Neural cell (in vitro differentiated cells): ENCODE results near the gene ELK3. TPM values are rescaled to one million over a fixed set of nuclear protein-coding genes. Genes with fewer than 3 reads are reported as not detected.

Source experiments
- H2AFZ ChIP-seq: fragments of 200-600, 300-800 bp; sonication (generic), shearing (Covaris generic); 2 replicates; pipeline ENCODE4 v1.6.0; 2014; ENCODE audit warnings: low read depth, mild to moderate bottlenecking, antibody characterized with exemption, low read length, moderate library complexity
- H3F3A ChIP-seq: fragments of 200-600 bp; shearing (Covaris generic); 2 replicates; pipeline ENCODE4 v1.6.1; 2016; ENCODE audit warnings: mild to moderate bottlenecking, moderate library complexity, mixed read lengths, antibody characterized with exemption, low read length; ENCODE audit not compliant: insufficient read depth, poor library complexity, severe bottlenecking
- H3K27ac ChIP-seq: fragments of 200-600, 300-800 bp; sonication (generic), shearing (Covaris generic); 2 replicates; pipeline ENCODE4 v1.5.1; 2014; ENCODE audit warnings: mild to moderate bottlenecking, low read length, moderate library complexity
- H3K27me3 ChIP-seq: fragments of 300-800, 200-600 bp; sonication (generic), shearing (Covaris generic); 2 replicates; pipeline ENCODE4 v1.6.0; 2014; ENCODE audit warnings: mild to moderate bottlenecking, low read depth, low read length, moderate library complexity; ENCODE audit not compliant: insufficient read depth
- H3K36me3 ChIP-seq: fragments of 300-800, 200-600 bp; sonication (generic), shearing (Covaris generic); 2 replicates; pipeline ENCODE4 v1.5.1; 2014; ENCODE audit warnings: mild to moderate bottlenecking, antibody characterized with exemption, low read length, moderate library complexity; ENCODE audit not compliant: insufficient read depth
- H3K4me2 ChIP-seq: fragments of 300-800, 200-600 bp; sonication (generic), shearing (Covaris generic); 2 replicates; pipeline ENCODE4 v1.6.0; 2014; ENCODE audit warnings: mild to moderate bottlenecking, low read length
- H3K4me3 ChIP-seq: fragments of 300-800, 200-600 bp; sonication (generic), shearing (Covaris generic); 2 replicates; pipeline ENCODE4 v1.5.1; 2014; ENCODE audit warnings: mild to moderate bottlenecking, low read length, moderate library complexity
- H3K79me2 ChIP-seq: fragments of 200-600 bp; shearing (Covaris generic); replicated peaks from 2 replicates; pipeline ENCODE4 v1.6.0; 2014; ENCODE audit warnings: mild to moderate bottlenecking, low read length, moderate library complexity; ENCODE audit not compliant: insufficient read depth
- H3K9ac ChIP-seq: fragments of 300-800, 200-600 bp; sonication (generic), shearing (Covaris generic); 2 replicates; pipeline ENCODE4 v1.6.1; 2016; ENCODE audit warnings: mild to moderate bottlenecking, low read length, mixed read lengths
- H3K9me2 ChIP-seq: fragments of 200-600 bp; shearing (Covaris generic); 2 replicates; pipeline ENCODE4 v1.6.1; 2016; ENCODE audit warnings: mild to moderate bottlenecking, low read length, mixed read lengths; ENCODE audit not compliant: insufficient read depth
- H3K9me3 ChIP-seq: fragments of 200-600, 300-800 bp; sonication (generic), shearing (Covaris generic); 2 replicates; pipeline ENCODE4 v1.6.1; 2016; ENCODE audit warnings: mild to moderate bottlenecking, mixed run types, low read length, moderate library complexity, mixed read lengths
- H4K20me1 ChIP-seq: fragments of 200-600 bp; shearing (Covaris generic); 2 replicates; pipeline ENCODE4 v1.6.1; 2016; ENCODE audit warnings: mild to moderate bottlenecking, mixed run types; ENCODE audit not compliant: insufficient read depth
- EP300 ChIP-seq: fragments of 450-650 bp; conservative IDR thresholded peaks from 2 replicates; pipeline ENCODE4 v1.6.1; 2014; ENCODE audit warnings: antibody characterized with exemption, mild to moderate bottlenecking, moderate library complexity; ENCODE audit not compliant: poor library complexity, severe bottlenecking
- EZH2 ChIP-seq: fragments of 200-600, 300-800 bp; shearing (Covaris generic), sonication (generic); IDR thresholded peaks from 2 replicates; pipeline ENCODE4 v1.6.1; 2014; ENCODE audit warnings: antibody characterized with exemption, low read length, borderline replicate concordance, mild to moderate bottlenecking; ENCODE audit not compliant: insufficient read depth, poor library complexity, severe bottlenecking
- MXI1 ChIP-seq: fragments of 450-650 bp; conservative IDR thresholded peaks from 2 replicates; pipeline ENCODE4 v1.6.1; 2014; ENCODE audit warnings: antibody characterized with exemption, mild to moderate bottlenecking; ENCODE audit not compliant: poor library complexity, severe bottlenecking
- POLR2AphosphoS5 ChIP-seq: IDR thresholded peaks from 2 replicates; pipeline ENCODE4 v1.6.1; 2012
- RAD21 ChIP-seq: fragments of 450-650 bp; conservative IDR thresholded peaks from 2 replicates; pipeline ENCODE4 v1.6.1; 2014; ENCODE audit warnings: antibody characterized with exemption, mild to moderate bottlenecking, moderate library complexity
- SMC3 ChIP-seq: fragments of 450-650 bp; conservative IDR thresholded peaks from 2 replicates; pipeline ENCODE4 v1.6.1; 2014; ENCODE audit warnings: antibody characterized with exemption, mild to moderate bottlenecking, moderate library complexity; ENCODE audit not compliant: poor library complexity
- TAF1 ChIP-seq: IDR thresholded peaks from 2 replicates; pipeline ENCODE4 v1.6.1; 2012; ENCODE audit warnings: low read depth
- polyA plus RNA-seq: library from polyadenylated mRNA; depleted of rRNA; stranded (reverse); fragments of >200 nt; gene quantifications from 2 replicates; pipeline ENCODE4 v1.2.3, GENCODE V29; 2014
- TF ChIP-seq, protein P1 (sequence below): fragments of 450-650 bp; IDR thresholded peaks from 2 replicates; pipeline ENCODE4 v1.5.1; 2014; ENCODE audit warnings: antibody characterized with exemption, mild to moderate bottlenecking, moderate library complexity; ENCODE audit not compliant: poor library complexity, severe bottlenecking
- TF ChIP-seq, protein P2 (sequence below): IDR thresholded peaks from 2 replicates; pipeline ENCODE4 v1.6.1; 2012; ENCODE audit warnings: borderline replicate concordance

Gene ELK3
- polyA plus RNA-seq, 1 donor from 2014 or later, result 0.10 TPM

DNA sequence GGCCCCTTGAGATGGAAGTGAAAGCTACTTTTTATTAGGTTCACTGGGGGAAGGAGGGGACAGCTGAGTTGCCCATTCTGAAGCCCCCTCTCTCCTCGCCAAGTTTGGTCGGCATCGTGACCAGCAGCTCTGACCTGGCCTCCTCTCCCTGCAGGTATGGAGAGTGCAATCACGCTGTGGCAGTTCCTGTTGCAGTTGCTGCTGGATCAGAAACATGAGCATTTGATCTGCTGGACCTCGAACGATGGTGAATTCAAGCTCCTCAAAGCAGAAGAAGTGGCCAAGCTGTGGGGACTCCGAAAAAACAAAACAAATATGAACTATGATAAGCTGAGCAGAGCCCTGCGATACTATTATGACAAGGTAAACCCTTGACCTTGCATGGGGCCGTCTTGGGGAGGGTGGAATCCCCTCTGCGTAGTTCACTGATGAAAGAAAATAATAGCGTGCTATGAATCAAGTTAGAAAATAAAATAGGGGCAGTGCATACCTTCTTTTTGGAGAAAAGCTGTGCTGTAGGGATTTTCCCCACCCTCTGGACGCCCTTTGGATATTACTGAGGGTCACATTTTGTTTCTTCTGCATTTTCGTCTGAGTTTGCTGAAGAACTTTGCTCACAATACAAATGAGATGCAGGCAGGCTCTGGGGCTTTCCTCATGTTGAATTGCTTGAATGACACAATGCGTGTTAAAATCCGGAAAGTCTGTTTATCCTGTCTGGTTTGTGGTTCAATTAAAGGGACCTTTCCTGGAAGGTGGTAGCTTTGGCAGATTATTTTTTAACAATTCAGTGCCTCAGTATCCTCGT lies 29.4 kb downstream of the ELK3 start:
- Histone ChIP-seq H3K9ac (no peak overlapping the region), H3K9me3 (no peaks in the 10 kb centered on the region), H3K4me3 (no peak overlapping the region), H3K79me2 (no peaks in the 10 kb centered on the region), H3F3A (no peaks in the 10 kb centered on the region), H3K4me2 (no peak overlapping the region), H3K36me3 (no peaks in the 10 kb centered on the region), H3K27me3 (no peaks in the 10 kb centered on the region), H3K9me2 (no peaks in the 10 kb centered on the region), H4K20me1 (no peaks in the 10 kb centered on the region), H3K27ac (no peak overlapping the region), H2AFZ (no peak overlapping the region)
- TF ChIP-seq MXI1 (no peak), POLR2AphosphoS5 (no peak), SMC3 (no peak), EP300 (no peak), EZH2 (no peak), RAD21 (no peak), TAF1 (no peak)
- TF ChIP-seq, protein P1, sequence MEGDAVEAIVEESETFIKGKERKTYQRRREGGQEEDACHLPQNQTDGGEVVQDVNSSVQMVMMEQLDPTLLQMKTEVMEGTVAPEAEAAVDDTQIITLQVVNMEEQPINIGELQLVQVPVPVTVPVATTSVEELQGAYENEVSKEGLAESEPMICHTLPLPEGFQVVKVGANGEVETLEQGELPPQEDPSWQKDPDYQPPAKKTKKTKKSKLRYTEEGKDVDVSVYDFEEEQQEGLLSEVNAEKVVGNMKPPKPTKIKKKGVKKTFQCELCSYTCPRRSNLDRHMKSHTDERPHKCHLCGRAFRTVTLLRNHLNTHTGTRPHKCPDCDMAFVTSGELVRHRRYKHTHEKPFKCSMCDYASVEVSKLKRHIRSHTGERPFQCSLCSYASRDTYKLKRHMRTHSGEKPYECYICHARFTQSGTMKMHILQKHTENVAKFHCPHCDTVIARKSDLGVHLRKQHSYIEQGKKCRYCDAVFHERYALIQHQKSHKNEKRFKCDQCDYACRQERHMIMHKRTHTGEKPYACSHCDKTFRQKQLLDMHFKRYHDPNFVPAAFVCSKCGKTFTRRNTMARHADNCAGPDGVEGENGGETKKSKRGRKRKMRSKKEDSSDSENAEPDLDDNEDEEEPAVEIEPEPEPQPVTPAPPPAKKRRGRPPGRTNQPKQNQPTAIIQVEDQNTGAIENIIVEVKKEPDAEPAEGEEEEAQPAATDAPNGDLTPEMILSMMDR, result no peak
- TF ChIP-seq, protein P2, sequence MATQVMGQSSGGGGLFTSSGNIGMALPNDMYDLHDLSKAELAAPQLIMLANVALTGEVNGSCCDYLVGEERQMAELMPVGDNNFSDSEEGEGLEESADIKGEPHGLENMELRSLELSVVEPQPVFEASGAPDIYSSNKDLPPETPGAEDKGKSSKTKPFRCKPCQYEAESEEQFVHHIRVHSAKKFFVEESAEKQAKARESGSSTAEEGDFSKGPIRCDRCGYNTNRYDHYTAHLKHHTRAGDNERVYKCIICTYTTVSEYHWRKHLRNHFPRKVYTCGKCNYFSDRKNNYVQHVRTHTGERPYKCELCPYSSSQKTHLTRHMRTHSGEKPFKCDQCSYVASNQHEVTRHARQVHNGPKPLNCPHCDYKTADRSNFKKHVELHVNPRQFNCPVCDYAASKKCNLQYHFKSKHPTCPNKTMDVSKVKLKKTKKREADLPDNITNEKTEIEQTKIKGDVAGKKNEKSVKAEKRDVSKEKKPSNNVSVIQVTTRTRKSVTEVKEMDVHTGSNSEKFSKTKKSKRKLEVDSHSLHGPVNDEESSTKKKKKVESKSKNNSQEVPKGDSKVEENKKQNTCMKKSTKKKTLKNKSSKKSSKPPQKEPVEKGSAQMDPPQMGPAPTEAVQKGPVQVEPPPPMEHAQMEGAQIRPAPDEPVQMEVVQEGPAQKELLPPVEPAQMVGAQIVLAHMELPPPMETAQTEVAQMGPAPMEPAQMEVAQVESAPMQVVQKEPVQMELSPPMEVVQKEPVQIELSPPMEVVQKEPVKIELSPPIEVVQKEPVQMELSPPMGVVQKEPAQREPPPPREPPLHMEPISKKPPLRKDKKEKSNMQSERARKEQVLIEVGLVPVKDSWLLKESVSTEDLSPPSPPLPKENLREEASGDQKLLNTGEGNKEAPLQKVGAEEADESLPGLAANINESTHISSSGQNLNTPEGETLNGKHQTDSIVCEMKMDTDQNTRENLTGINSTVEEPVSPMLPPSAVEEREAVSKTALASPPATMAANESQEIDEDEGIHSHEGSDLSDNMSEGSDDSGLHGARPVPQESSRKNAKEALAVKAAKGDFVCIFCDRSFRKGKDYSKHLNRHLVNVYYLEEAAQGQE, result no peak

DNA sequence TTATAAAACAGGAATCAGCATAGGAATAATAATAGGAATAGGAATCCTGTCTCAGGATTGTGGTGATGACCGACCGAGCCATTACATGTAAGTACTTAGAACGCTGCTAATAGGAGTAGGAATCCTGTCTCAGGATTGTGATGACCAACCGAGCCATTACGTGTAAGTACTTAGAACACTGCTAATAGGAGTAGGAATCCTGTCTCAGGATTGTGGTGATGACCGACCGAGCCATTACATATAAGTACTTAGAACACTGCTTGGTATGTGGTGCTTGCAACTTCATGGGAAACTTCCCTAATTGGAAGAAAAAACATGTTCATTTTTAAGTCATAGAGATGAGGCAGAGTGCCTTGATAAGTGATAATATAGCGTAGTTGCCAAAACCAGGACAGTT lies 30.0 kb downstream of the ELK3 start:
- H3F3A ChIP-seq, result no peaks in the 10 kb centered on the region
- H3K27ac ChIP-seq, result no peak overlapping the region
- H2AFZ ChIP-seq, result no peak overlapping the region
- H3K4me3 ChIP-seq, result no peak overlapping the region
- H3K79me2 ChIP-seq, result no peaks in the 10 kb centered on the region
- H4K20me1 ChIP-seq, result no peaks in the 10 kb centered on the region
- no peaks in the 10 kb centered on the region for H3K36me3 ChIP-seq
- no peaks in the 10 kb centered on the region for H3K9me3 ChIP-seq
- no peaks in the 10 kb centered on the region for H3K27me3 ChIP-seq
- no peak overlapping the region for H3K4me2 ChIP-seq
- H3K9ac ChIP-seq, result no peak overlapping the region
- no peak for TF ChIP-seq TAF1
- no peak for TF ChIP-seq POLR2AphosphoS5
- TF ChIP-seq, protein P2, result no peak
- no peak for TF ChIP-seq EZH2
- no peak for TF ChIP-seq EP300
- no peak for TF ChIP-seq SMC3
- H3K9me2 ChIP-seq, result no peaks in the 10 kb centered on the region
